ENCODE data around the gene ZNF726.

DNA sequence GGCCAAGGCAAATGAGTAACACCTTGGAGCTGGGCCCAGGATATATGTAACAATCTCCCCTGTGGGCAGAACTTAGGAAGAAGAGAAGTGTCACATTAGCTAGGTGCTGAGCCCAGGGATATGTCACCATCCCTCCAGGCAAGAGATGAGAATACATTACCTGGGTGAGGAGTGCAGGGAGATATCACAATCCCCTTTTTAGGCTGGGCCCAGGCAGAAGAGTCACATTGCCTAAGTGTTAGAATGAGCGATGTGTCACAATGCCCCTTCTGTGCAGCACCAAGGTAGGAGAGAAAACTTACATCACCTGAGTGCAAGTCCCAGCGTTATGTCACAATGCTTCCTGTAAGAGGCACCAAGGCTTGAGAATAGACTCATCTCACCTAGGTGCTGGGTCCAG, 60.3 kb downstream of the ZNF726 start:
- TF ChIP-seq, protein P1, sequence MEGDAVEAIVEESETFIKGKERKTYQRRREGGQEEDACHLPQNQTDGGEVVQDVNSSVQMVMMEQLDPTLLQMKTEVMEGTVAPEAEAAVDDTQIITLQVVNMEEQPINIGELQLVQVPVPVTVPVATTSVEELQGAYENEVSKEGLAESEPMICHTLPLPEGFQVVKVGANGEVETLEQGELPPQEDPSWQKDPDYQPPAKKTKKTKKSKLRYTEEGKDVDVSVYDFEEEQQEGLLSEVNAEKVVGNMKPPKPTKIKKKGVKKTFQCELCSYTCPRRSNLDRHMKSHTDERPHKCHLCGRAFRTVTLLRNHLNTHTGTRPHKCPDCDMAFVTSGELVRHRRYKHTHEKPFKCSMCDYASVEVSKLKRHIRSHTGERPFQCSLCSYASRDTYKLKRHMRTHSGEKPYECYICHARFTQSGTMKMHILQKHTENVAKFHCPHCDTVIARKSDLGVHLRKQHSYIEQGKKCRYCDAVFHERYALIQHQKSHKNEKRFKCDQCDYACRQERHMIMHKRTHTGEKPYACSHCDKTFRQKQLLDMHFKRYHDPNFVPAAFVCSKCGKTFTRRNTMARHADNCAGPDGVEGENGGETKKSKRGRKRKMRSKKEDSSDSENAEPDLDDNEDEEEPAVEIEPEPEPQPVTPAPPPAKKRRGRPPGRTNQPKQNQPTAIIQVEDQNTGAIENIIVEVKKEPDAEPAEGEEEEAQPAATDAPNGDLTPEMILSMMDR (IDR thresholded peaks at IDR 0.05; ENCODE audit: poor library complexity), result no peak
- no peak for TF ChIP-seq EZH2 (IDR thresholded peaks at IDR 0.05; ENCODE audit: borderline replicate concordance)

All from hepatocyte (in vitro differentiated cells).